ENCODE measurements around the gene FCN2.

The FCN2 gene

DNA sequence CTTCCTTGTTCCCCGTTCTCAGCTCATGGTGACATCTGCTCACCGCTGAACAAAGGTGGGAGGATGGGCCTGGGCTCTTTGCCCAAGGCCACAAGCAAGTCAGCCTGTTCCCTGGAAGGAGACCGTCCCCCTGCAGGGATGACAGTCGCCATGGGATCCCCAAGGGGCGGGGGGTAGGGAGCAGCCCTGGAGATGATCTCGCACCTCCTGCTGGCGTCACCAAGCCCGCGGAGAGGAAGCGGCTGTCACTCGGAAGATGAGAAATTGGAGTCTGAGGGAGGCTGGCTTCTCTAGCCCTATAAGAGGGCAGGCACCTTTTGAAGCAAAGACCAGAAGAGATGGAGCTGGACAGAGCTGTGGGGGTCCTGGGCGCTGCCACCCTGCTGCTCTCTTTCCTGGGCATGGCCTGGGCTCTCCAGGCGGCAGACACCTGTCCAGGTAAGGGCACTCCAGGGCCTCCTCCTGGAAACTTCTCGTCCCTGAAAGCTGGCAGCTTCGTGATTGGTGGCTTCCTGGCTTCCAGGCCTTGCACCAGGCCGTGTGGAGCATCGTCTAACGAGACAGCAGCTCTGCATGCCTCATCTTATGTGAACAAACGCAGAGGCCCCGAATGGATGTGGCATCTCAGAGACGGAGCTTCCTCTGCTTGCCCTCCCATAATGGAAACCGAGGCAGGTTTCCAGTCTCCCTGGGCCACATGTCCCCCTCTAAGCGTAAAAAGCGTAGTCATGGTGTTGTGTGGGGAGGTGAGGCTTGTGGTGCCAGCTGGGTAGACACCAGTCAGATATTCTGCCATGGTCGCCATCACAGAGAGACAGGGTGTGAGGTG is at the start of gene FCN2:
Gene FCN2, plus strand, starts transcription at position 327 of the 829 bp plus-strand sequence. Its CDS starts 12 bp downstream, at position 339.
- TF ChIP-seq, protein P1, sequence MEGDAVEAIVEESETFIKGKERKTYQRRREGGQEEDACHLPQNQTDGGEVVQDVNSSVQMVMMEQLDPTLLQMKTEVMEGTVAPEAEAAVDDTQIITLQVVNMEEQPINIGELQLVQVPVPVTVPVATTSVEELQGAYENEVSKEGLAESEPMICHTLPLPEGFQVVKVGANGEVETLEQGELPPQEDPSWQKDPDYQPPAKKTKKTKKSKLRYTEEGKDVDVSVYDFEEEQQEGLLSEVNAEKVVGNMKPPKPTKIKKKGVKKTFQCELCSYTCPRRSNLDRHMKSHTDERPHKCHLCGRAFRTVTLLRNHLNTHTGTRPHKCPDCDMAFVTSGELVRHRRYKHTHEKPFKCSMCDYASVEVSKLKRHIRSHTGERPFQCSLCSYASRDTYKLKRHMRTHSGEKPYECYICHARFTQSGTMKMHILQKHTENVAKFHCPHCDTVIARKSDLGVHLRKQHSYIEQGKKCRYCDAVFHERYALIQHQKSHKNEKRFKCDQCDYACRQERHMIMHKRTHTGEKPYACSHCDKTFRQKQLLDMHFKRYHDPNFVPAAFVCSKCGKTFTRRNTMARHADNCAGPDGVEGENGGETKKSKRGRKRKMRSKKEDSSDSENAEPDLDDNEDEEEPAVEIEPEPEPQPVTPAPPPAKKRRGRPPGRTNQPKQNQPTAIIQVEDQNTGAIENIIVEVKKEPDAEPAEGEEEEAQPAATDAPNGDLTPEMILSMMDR (IDR thresholded peaks at IDR 0.05; ENCODE audit: low read length) = no peak
- no peak for TF ChIP-seq EZH2 (IDR thresholded peaks at IDR 0.05; ENCODE audit: borderline replicate concordance, low read length)
- H4K20me1 ChIP-seq (ENCODE audit: insufficient read depth, low read length) = no peaks in the 10 kb centered on the region
- H3K4me1 ChIP-seq (ENCODE audit: insufficient read depth, low read length, severe bottlenecking) = no peaks in the 10 kb centered on the region
- no peak within 1 kb of the TSS for H3K9ac ChIP-seq (ENCODE audit: low read length)
- H3K36me3 ChIP-seq (ENCODE audit: insufficient read depth, low read length) = no peaks in the 10 kb centered on the region; the same call in 1 of the 2 replicates
- 0 out of 2 replicates have a peak, but pooled peaks cover 3% of the 10 kb centered on the region for H3K9me3 ChIP-seq (ENCODE audit: low read length)
- no peaks in the 10 kb centered on the region for H3K9me2 ChIP-seq (ENCODE audit: low read depth, low read length)
- H3K27me3 ChIP-seq (ENCODE audit: insufficient read depth, low read length) = peaks cover 12% of the 10 kb centered on the region; the same call in 1 of the 2 replicates
- no peaks in the 10 kb centered on the region for H3K79me2 ChIP-seq (ENCODE audit: insufficient read depth, low read length)
- no peak within 1 kb of the TSS for H3K4me2 ChIP-seq (ENCODE audit: low read length)
- H3K4me3 ChIP-seq (ENCODE audit: low read depth, low read length, poor library complexity, severe bottlenecking) = no peak within 1 kb of the TSS
- no peaks in the 10 kb centered on the region for H3F3A ChIP-seq (ENCODE audit: insufficient read depth, low read length)
- H3K27ac ChIP-seq (ENCODE audit: low read depth, low read length, poor library complexity, severe bottlenecking) = no peak within 1 kb of the TSS
- no peak within 1 kb of the TSS for H2AFZ ChIP-seq (ENCODE audit: low read length)

DNA sequence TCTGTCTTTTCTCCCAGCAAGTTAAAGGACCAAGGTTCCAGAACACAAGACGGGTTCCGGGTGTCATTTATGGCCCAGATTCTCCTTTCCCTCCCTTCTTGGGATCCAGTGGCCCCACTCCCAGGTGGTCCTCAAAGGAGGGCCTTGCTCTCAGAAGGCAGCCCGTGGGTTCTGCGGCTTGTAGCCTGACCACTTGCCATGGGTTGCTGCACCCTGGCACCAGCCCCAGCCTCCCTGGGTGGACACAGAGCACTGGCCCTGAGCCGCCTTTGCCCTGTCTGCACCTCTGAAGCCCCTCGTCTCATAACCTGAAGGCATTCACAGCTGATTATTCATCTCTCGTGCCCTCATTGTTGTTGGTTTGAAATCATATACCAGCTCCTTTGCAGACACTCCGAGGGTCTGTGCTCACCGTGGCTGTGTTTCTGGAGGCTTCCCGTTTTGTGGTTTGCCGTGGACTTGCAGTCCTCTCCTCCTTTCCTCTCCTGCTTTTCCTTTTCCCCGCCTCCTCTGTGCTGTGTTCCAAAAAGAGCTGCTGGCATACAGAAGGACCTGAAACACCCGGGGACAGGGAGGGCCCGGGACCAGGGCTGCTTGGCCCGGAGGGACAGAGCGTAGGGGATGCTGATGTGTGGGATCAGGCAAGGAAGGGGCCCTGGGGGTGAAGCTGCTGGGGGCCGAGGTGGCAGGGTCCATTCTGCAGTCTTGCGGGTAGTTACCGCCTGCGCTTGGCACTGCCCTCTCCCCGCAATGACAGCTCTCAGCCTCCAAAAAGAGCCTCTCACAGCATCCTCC is 49.5 kb upstream of the FCN2 start:
- no peaks in the 10 kb centered on the region for H3K4me1 ChIP-seq (ENCODE audit: insufficient read depth, low read length, severe bottlenecking)
- H3F3A ChIP-seq (ENCODE audit: insufficient read depth, low read length) = no peaks in the 10 kb centered on the region
- TF ChIP-seq, protein P1 (IDR thresholded peaks at IDR 0.05; ENCODE audit: low read length) = no peak
- TF ChIP-seq EZH2 (IDR thresholded peaks at IDR 0.05; ENCODE audit: borderline replicate concordance, low read length) = no peak
- no peak overlapping the region for H2AFZ ChIP-seq (ENCODE audit: low read length)
- no peak overlapping the region for H3K4me3 ChIP-seq (ENCODE audit: low read depth, low read length, poor library complexity, severe bottlenecking)
- H4K20me1 ChIP-seq (ENCODE audit: insufficient read depth, low read length) = no peaks in the 10 kb centered on the region
- no peaks in the 10 kb centered on the region for H3K27me3 ChIP-seq (ENCODE audit: insufficient read depth, low read length)
- no peak overlapping the region for H3K9ac ChIP-seq (ENCODE audit: low read length)
- no peaks in the 10 kb centered on the region for H3K79me2 ChIP-seq (ENCODE audit: insufficient read depth, low read length)
- H3K9me2 ChIP-seq (ENCODE audit: low read depth, low read length) = no peaks in the 10 kb centered on the region
- H3K36me3 ChIP-seq (ENCODE audit: insufficient read depth, low read length) = peaks cover 99% of the 10 kb centered on the region
- no peaks in the 10 kb centered on the region for H3K9me3 ChIP-seq (ENCODE audit: low read length)
- no peak overlapping the region for H3K27ac ChIP-seq (ENCODE audit: low read depth, low read length, poor library complexity, severe bottlenecking)
- no peak overlapping the region for H3K4me2 ChIP-seq (ENCODE audit: low read length)

DNA sequence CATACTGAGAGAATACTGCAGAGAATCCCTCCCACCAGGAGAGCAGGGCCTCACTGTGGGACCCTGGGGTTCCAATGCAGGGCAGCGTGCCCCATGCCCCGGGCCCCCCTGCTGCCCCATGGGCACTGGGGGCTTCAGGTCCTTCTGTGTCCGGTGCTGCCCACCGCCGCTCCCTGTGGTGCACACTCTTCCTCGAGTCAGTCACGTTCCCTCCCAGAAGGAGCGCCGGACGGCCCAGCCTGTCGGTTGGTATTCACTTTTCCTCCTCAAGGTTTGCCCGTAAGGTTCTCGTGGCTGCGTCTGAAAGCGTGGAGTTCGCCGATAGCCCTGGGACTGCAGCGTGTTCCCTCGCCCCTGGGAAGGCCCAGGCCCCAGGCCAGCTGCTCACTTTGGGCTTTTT is 48.1 kb upstream of the FCN2 start:
- Histone ChIP-seq H3K79me2 (ENCODE audit: insufficient read depth, low read length) (no peaks in the 10 kb centered on the region), H2AFZ (ENCODE audit: low read length) (no peak overlapping the region), H4K20me1 (ENCODE audit: insufficient read depth, low read length) (no peaks in the 10 kb centered on the region), H3K4me1 (ENCODE audit: insufficient read depth, low read length, severe bottlenecking) (no peaks in the 10 kb centered on the region), H3K4me2 (ENCODE audit: low read length) (no peak overlapping the region), H3K9ac (ENCODE audit: low read length) (no peak overlapping the region), H3K27ac (ENCODE audit: low read depth, low read length, poor library complexity, severe bottlenecking) (no peak overlapping the region), H3K27me3 (ENCODE audit: insufficient read depth, low read length) (no peaks in the 10 kb centered on the region), H3K9me3 (ENCODE audit: low read length) (no peaks in the 10 kb centered on the region), H3K4me3 (ENCODE audit: low read depth, low read length, poor library complexity, severe bottlenecking) (no peak overlapping the region), H3F3A (ENCODE audit: insufficient read depth, low read length) (no peaks in the 10 kb centered on the region), H3K9me2 (ENCODE audit: low read depth, low read length) (no peaks in the 10 kb centered on the region), H3K36me3 (ENCODE audit: insufficient read depth, low read length) (peaks cover 99% of the 10 kb centered on the region)
- no peak for TF ChIP-seq EZH2 (IDR thresholded peaks at IDR 0.05; ENCODE audit: borderline replicate concordance, low read length)
- TF ChIP-seq, protein P1 (IDR thresholded peaks at IDR 0.05; ENCODE audit: low read length) = no peak
